Measurements from ENCODE around the gene CEACAM19. TPM values are rescaled to one million over a fixed set of nuclear protein-coding genes. Genes with fewer than 3 reads are reported as not detected.

CEACAM19 gene
- total and polyA plus RNA-seq, 11 donors = 1.9 to 12.8 (median 5.1) TPM

DNA sequence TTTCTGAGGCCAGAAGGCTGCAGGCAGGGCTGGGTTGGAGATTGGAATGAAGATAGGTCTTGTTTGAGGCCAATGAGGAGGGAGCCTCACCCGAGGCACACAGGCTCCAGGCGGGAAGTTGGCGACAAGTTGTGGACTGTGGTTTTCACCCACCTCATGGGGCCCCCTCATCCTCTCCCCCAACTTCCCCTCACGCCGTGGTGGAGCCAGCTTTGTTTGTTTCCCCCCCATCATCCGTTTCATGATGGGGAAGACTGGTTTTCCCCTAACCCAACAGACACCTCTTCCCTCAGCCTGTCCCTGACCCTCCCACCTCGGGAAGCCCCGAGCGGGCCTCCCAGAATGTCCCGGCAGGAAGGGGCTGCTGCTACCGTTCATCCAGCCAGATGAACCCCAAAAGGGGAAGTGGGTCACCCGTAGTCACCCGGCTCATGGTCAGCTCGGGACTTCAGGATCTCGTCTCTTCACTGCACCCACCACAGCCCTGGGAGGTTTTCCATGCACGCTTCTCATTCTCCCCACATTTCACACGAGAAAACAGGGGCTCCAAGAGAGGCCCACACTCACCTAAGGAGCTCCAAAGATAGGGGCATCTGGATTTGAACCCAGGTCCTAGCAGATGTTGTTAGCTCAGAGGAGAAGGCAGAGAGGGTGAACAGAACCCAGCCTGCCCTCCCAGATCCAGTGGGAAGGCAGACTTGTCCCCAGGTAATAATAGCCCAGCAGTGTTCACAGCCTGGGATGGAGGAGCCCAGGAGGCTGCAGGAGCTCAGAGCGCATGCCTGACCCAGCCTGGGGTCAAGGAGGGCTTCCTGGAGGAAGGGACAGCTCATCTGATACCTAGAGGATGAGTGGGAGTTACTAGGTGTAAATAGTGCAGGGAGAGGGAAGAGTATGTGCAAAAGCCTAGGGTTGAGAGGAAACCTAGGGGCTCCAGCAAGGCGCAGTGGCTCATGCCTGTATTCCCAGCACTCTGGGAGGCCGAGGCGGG lies 51.1 kb downstream of the CEACAM19 start:
- intact Hi-C loops (cut with DNase I) = loop anchor here in 6 of 10 donors (2.0 to 10.0 kb wide), 5 partner anchors 34 to 122 kb away; partner anchors contain the start of gene NECTIN2 (in 1 of the 6)

GRCh38 chr19:44723299-44723951 lies 52.1 kb downstream of the CEACAM19 start:
- ATAC-seq = peak; percentile 13 to 55 (median 35)
- Histone ChIP-seq H3K27me3 (no peaks in the 10 kb centered on the region), H3K4me1 (peaks cover 7 to 65% (median 33%) of the 10 kb centered on the region in 12 donors), H3K36me3 (no peaks in the 10 kb centered on the region), H3K27ac (peak overlapping the region in 5 of 12 donors; percentile 10 to 70 (median 45)), H3K9me3 (no peaks in the 10 kb centered on the region), H3K4me3 (no peak overlapping the region)
- TF ChIP-seq POLR2A (IDR thresholded peaks at IDR 0.05) (no peak), CTCF (IDR thresholded peaks at IDR 0.05) (no peak)
- WGBS, 4 donors = 60 to 67% (median 63%) methylated on average over 10 of the region's 10 CpGs
- intact Hi-C loops (cut with DNase I) = loop anchor here in 6 of 10 donors (2.0 to 10.0 kb wide), 5 partner anchors 34 to 121 kb away; partner anchors contain the start of gene NECTIN2 (in 1 of the 6)
- no peak for DNase-seq

More for the DNA sequence above, 51.1 kb downstream of the CEACAM19 start:
- Histone ChIP-seq H3K27ac (peak overlapping the region in 7 of 12 donors; percentile 10 to 70 (median 38)), H3K36me3 (no peaks in the 10 kb centered on the region), H3K27me3 (no peaks in the 10 kb centered on the region), H3K4me3 (no peak overlapping the region), H3K4me1 (peaks cover 7 to 75% (median 40%) of the 10 kb centered on the region in 12 donors), H3K9me3 (no peaks in the 10 kb centered on the region)
- TF ChIP-seq POLR2A (IDR thresholded peaks at IDR 0.05) (no peak), CTCF (IDR thresholded peaks at IDR 0.05) (no peak)
- ATAC-seq (peak in 1 of 4 donors; percentile 4), DNase-seq (no peak)
- WGBS, 4 donors = 50 to 53% (median 51%) methylated on average over 21 of the region's 21 CpGs

- TF ChIP-seq POLR2A (IDR thresholded peaks at IDR 0.05) (no peak), CTCF (IDR thresholded peaks at IDR 0.05) (peak; percentile 96 to 100 (median 98))
- whole genome bisulfite sequencing, 4 donors = 14 to 21% (median 17%) methylated on average over 6 to 7 of the region's 7 CpGs
- H3K27me3 ChIP-seq = no peaks in the 10 kb centered on the region
- H3K9me3 ChIP-seq = no peaks in the 10 kb centered on the region
- H3K4me1 ChIP-seq = peaks cover 7 to 60% (median 29%) of the 10 kb centered on the region in 12 donors
- peak; percentile 75 to 91 (median 90) for ATAC-seq
- H3K27ac ChIP-seq = peak overlapping the region in 6 of 12 donors; percentile 10 to 70 (median 35)
- no peaks in the 10 kb centered on the region for H3K36me3 ChIP-seq
- DNase-seq = peak; percentile 77 to 91 (median 86)
- intact Hi-C loops (cut with DNase I) = loop anchor here (1.0 to 10.0 kb wide), 10 partner anchors 19 to 121 kb away; partner anchors contain the start of gene NECTIN2 (in 1 of the 10)
- H3K4me3 ChIP-seq = no peak overlapping the region
Observed at GRCh38 chr19:44723952-44724319, 52.7 kb downstream of the CEACAM19 start.

Measured in heart left ventricle (tissue), 16 donors.